Hepatocyte (in vitro differentiated cells): Measurements from ENCODE around the gene ATXN1.

Source experiments
- EZH2 ChIP-seq: fragments of 200-600 bp; sonication (generic); IDR thresholded peaks from 2 replicates; pipeline ENCODE4 v1.6.1; 2016; ENCODE audit warnings: antibody characterized with exemption, mild to moderate bottlenecking, borderline replicate concordance
- EZH2phosphoT487 ChIP-seq: fragments of 200-600 bp; sonication (generic); IDR thresholded peaks from one replicate; pipeline ENCODE4 v1.6.1; 2018; ENCODE audit warnings: antibody characterized with exemption, mild to moderate bottlenecking, low read depth, moderate library complexity; ENCODE audit not compliant: unreplicated experiment, severe bottlenecking
- TF ChIP-seq, protein P1 (sequence below): fragments of 200-600 bp; sonication (generic); IDR thresholded peaks from 2 replicates; pipeline ENCODE4 v1.5.1; 2016; ENCODE audit warnings: antibody characterized with exemption, mild to moderate bottlenecking; ENCODE audit not compliant: poor library complexity

- TF ChIP-seq EZH2: no peak
- TF ChIP-seq, protein P1, sequence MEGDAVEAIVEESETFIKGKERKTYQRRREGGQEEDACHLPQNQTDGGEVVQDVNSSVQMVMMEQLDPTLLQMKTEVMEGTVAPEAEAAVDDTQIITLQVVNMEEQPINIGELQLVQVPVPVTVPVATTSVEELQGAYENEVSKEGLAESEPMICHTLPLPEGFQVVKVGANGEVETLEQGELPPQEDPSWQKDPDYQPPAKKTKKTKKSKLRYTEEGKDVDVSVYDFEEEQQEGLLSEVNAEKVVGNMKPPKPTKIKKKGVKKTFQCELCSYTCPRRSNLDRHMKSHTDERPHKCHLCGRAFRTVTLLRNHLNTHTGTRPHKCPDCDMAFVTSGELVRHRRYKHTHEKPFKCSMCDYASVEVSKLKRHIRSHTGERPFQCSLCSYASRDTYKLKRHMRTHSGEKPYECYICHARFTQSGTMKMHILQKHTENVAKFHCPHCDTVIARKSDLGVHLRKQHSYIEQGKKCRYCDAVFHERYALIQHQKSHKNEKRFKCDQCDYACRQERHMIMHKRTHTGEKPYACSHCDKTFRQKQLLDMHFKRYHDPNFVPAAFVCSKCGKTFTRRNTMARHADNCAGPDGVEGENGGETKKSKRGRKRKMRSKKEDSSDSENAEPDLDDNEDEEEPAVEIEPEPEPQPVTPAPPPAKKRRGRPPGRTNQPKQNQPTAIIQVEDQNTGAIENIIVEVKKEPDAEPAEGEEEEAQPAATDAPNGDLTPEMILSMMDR: no peak
- TF ChIP-seq EZH2phosphoT487: no peak
These were observed 198.8 kb downstream of the ATXN1 start for GRCh38 chr6:16562498-16562897.
